NCI-H1105 treated with DMSO at 0.1 percent for 48 hours (cell line): Measurements from ENCODE around the gene CSN1S1.

ENCODE experiments used
- DNase-seq: peaks from one replicate; lab custom pipeline; 2025; lab: John Stamatoyannopoulos, UW

CSN1S1 gene

DNA sequence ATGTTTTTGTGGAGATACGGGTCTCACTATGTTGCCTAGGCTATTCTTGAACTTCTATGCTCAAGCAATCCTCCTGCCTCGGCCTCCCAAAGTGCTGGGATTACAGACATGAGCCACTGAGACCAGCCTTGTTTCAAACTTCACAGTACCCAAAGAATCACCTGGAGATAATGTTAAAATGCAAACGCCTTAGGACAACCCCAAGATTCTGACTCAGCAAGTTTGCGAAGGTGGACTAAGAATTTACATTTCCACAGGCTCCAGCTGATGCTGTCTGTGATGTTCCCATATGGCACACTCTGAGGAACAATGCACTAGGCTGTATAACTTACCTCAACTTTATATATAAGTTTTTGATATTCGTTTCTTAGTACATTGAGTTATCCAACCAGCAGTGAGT, 63.9 kb downstream of the CSN1S1 start:
- DNase-seq: no peak

DNA sequence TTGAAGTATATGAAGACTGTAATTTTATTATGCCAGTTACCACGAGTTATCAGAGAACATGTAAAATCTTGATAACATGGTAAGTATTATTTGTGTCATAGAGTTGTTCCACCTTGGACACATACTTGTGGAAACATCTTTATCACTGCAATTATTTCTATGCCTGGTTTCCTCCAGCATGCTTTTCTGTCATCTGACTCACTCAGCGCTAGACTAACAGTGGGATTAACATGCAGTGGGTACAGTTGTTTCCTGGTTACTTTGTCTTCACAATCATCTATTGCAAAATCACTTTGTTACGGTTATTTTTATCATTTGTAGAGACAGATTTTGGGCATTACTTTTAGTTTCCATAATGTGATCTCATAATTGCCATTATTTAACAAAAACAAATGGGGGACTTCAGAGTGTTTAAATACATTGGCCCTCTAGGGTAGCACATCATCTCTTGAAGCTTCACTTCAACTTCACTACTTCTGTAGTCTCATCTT, 64.7 kb downstream of the CSN1S1 start, which contains the start of gene STATH:
Gene STATH (plus strand): TSS at position 441 of the 491 bp plus-strand sequence. CDS start 2,472 bp downstream, outside the sequence.
- no peak for DNase-seq
